ENCODE data around the gene PADI4. TPM values are rescaled to one million over a fixed set of nuclear protein-coding genes. Genes with fewer than 3 reads are reported as not detected.

Gene PADI4
- total and polyA plus RNA-seq, 2 donors (not counting 3 experiments of a cell fraction or from before 2014, with no cell fraction given), result not detected

GRCh38 chr1:17273096-17273495 is 34.9 kb upstream of the PADI4 start:
- TF ChIP-seq MYC (IDR thresholded peaks at IDR 0.05; ENCODE audit: low read depth, low read length), result no peak
- H3K27me3 ChIP-seq (ENCODE audit: control insufficient read depth in 2 of 2, insufficient read depth in 2 of 2, low read length in 2 of 2), result no peaks in the 10 kb centered on the region
- H3K79me2 ChIP-seq (ENCODE audit: control insufficient read depth, insufficient read depth, low read length), result no peaks in the 10 kb centered on the region
- POLR2A ChIA-PET, result no interaction called here
- H3K9me3 ChIP-seq (replicated peaks; ENCODE audit: control insufficient read depth, insufficient read depth, low read length), result no peaks in the 10 kb centered on the region
- dilution Hi-C loops (cut with MboI; ENCODE audit: extremely low pct_ligation_motif_present, low sequenced_read_pairs) (no loop called here), intact Hi-C loops (cut with micrococcal nuclease) (no loop called here)
- no peaks in the 10 kb centered on the region for H3K4me1 ChIP-seq (ENCODE audit: control insufficient read depth, extremely low read depth, insufficient read depth, low read length)
- CTCF ChIA-PET, result interaction anchor here (0.7 to 4.8 kb wide), 16 partner anchors 10 to 215 kb away, joined by 3 to 31 read pairs (median 5); partner anchors contain the start of gene PADI2
- H3K4me3 ChIP-seq (replicated peaks in 1 of 3; ENCODE audit: insufficient read depth in 1 of 3, low read depth in 1 of 3, low read length in 3 of 3), result no peak overlapping the region
- H3K9me1 ChIP-seq (replicated peaks; ENCODE audit: control insufficient read depth, extremely low read depth, insufficient read depth, low read length), result no peaks in the 10 kb centered on the region
- BruUV-seq (replicated peaks), result no TSS peak
- no peak for DNase-seq (ENCODE audit: low read depth, low spot score)
- H3K9ac ChIP-seq (replicated peaks; ENCODE audit: extremely low read depth, insufficient read depth, low read length), result no peak overlapping the region
- no peak overlapping the region for H2AFZ ChIP-seq (ENCODE audit: low read depth, low read length)
- no peak overlapping the region for H3K4me2 ChIP-seq (ENCODE audit: insufficient read depth, low read length)
- no peaks in the 10 kb centered on the region for H4K20me1 ChIP-seq (replicated peaks; ENCODE audit: control insufficient read depth, extremely low read depth, insufficient read depth, low read length)
- H3K27ac ChIP-seq (ENCODE audit: insufficient read depth, low read depth, low read length), result no peak overlapping the region
- no peaks in the 10 kb centered on the region for H3K36me3 ChIP-seq (ENCODE audit: control insufficient read depth in 2 of 2, extremely low read depth in 1 of 2, insufficient read depth in 2 of 2, low read length in 2 of 2)
- FAIRE-seq, result no peak

- no peaks in the 10 kb centered on the region for H3K4me1 ChIP-seq (ENCODE audit: control insufficient read depth, extremely low read depth, insufficient read depth, low read length)
- no peaks in the 10 kb centered on the region for H3K36me3 ChIP-seq (ENCODE audit: control insufficient read depth in 2 of 2, extremely low read depth in 1 of 2, insufficient read depth in 2 of 2, low read length in 2 of 2)
- no peaks in the 10 kb centered on the region for H3K9me1 ChIP-seq (replicated peaks; ENCODE audit: control insufficient read depth, extremely low read depth, insufficient read depth, low read length)
- no peaks in the 10 kb centered on the region for H3K79me2 ChIP-seq (ENCODE audit: control insufficient read depth, insufficient read depth, low read length)
- H3K4me2 ChIP-seq (ENCODE audit: insufficient read depth, low read length), result no peak overlapping the region
- no TSS peak for BruUV-seq (replicated peaks)
- intact Hi-C loops (cut with micrococcal nuclease), result loop anchor here (1.0 to 2.0 kb wide), 5 partner anchors 24 to 215 kb away; no protein-coding TSS in a partner anchor
- TF ChIP-seq CTCF (IDR thresholded peaks at IDR 0.05; ENCODE audit: extremely low read depth in 1 of 2, insufficient read depth in 1 of 2, low read depth in 1 of 2, low read length in 2 of 2) (peak; percentile 72 to 91), EZH2 (IDR thresholded peaks at IDR 0.05; ENCODE audit: borderline replicate concordance, low read depth, low read length, severe bottlenecking) (no peak)
- no peak overlapping the region for H3K27ac ChIP-seq (ENCODE audit: insufficient read depth, low read depth, low read length)
- peak; percentile 81 for FAIRE-seq
- H3K9me3 ChIP-seq (replicated peaks; ENCODE audit: control insufficient read depth, insufficient read depth, low read length), result no peaks in the 10 kb centered on the region
- no peak overlapping the region for H2AFZ ChIP-seq (ENCODE audit: low read depth, low read length)
- ChIA-PET CTCF (interaction anchor here (0.7 to 4.8 kb wide), 19 partner anchors 12 to 216 kb away, joined by 3 to 31 read pairs (median 5); no protein-coding TSS in a partner anchor), POLR2A (no interaction called here)
- no peak overlapping the region for H3K4me3 ChIP-seq (replicated peaks in 1 of 3; ENCODE audit: insufficient read depth in 1 of 3, low read depth in 1 of 3, low read length in 3 of 3)
- H4K20me1 ChIP-seq (replicated peaks; ENCODE audit: control insufficient read depth, extremely low read depth, insufficient read depth, low read length), result no peaks in the 10 kb centered on the region
- dilution Hi-C loops (cut with MboI; ENCODE audit: extremely low pct_ligation_motif_present, low sequenced_read_pairs), result no loop called here
- H3K27me3 ChIP-seq (ENCODE audit: control insufficient read depth in 2 of 2, insufficient read depth in 2 of 2, low read length in 2 of 2), result no peaks in the 10 kb centered on the region
- no peak overlapping the region for H3K9ac ChIP-seq (replicated peaks; ENCODE audit: extremely low read depth, insufficient read depth, low read length)
- peak; percentile 36 for DNase-seq (ENCODE audit: low read depth, low spot score)
Observed at GRCh38 chr1:17274186-17275170, 33.5 kb upstream of the PADI4 start.
